Measurements from ENCODE around the gene LILRB1.

LILRB1 gene

DNA sequence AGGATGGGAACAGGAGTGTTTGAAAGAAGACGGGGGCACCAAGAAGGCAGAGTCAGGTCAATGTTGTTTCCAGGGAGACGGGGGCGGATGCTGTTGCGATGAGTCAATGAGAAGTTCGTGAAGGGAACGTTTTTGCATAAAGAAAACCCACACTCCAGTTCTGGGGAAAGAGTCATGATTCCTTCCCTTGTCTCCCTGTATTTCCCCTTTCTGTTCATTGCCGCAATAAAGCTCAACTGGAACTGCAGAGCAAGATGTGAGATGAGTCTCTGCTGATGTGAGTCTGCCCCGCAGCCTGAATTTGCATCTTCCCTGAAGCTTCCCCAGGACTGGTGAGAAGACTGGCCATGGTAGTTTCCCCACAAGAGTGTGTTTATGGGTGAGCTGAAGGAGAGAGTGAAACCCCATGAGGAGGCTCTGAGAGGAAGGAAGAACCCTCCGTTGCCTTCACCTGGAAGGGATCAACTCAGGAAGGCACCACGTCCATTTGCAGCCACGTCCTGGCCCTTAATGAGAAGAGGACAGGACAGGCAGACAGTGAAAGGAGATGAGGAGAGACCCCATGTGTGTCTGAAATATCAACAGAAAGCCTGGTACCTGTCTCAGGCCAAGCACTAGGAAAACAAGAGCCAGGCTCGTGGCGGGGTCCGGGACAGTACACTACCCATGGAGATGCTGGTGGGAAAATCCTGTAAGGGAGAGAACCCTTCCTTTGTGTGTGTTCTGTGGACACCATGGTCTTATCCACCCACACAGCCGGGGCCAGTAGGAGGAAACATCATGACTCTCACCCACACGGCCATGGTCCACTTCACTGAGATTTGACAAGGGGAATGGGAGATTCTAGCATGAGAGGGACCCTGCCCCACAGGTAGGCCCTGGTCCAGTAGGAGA is 23.1 kb upstream of the LILRB1 start:
- H3K27me3 ChIP-seq (ENCODE audit: insufficient read depth, poor library complexity, severe bottlenecking), result no peaks in the 10 kb centered on the region
- TF ChIP-seq POLR2AphosphoS5 (IDR thresholded peaks at IDR 0.05; ENCODE audit: low read depth) (no peak), CTCF (IDR thresholded peaks at IDR 0.05; ENCODE audit: insufficient read depth, low read length) (no peak), SPI1 (IDR thresholded peaks at IDR 0.05; ENCODE audit: borderline replicate concordance, low read depth) (no peak), GABPA (IDR thresholded peaks at IDR 0.05; ENCODE audit: low read depth) (no peak)
- TF ChIP-seq, protein P1, sequence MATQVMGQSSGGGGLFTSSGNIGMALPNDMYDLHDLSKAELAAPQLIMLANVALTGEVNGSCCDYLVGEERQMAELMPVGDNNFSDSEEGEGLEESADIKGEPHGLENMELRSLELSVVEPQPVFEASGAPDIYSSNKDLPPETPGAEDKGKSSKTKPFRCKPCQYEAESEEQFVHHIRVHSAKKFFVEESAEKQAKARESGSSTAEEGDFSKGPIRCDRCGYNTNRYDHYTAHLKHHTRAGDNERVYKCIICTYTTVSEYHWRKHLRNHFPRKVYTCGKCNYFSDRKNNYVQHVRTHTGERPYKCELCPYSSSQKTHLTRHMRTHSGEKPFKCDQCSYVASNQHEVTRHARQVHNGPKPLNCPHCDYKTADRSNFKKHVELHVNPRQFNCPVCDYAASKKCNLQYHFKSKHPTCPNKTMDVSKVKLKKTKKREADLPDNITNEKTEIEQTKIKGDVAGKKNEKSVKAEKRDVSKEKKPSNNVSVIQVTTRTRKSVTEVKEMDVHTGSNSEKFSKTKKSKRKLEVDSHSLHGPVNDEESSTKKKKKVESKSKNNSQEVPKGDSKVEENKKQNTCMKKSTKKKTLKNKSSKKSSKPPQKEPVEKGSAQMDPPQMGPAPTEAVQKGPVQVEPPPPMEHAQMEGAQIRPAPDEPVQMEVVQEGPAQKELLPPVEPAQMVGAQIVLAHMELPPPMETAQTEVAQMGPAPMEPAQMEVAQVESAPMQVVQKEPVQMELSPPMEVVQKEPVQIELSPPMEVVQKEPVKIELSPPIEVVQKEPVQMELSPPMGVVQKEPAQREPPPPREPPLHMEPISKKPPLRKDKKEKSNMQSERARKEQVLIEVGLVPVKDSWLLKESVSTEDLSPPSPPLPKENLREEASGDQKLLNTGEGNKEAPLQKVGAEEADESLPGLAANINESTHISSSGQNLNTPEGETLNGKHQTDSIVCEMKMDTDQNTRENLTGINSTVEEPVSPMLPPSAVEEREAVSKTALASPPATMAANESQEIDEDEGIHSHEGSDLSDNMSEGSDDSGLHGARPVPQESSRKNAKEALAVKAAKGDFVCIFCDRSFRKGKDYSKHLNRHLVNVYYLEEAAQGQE (IDR thresholded peaks at IDR 0.05; ENCODE audit: insufficient replicate concordance, low read depth), result no peak
- H3K27ac ChIP-seq (replicated peaks), result no peak overlapping the region
- no peak for DNase-seq (ENCODE audit: low read depth in 1 of 2, low spot score in 1 of 2)
- H3K4me3 ChIP-seq (replicated peaks; ENCODE audit: insufficient read depth, low read length), result no peak overlapping the region

- H3K4me3 ChIP-seq (replicated peaks; ENCODE audit: insufficient read depth, low read length), result no peak overlapping the region
- H3K27ac ChIP-seq (replicated peaks), result no peak overlapping the region
- H3K27me3 ChIP-seq (ENCODE audit: insufficient read depth, poor library complexity, severe bottlenecking), result no peaks in the 10 kb centered on the region
Observed at GRCh38 chr19:54607785-54608150, 22.5 kb upstream of the LILRB1 start.

DNA sequence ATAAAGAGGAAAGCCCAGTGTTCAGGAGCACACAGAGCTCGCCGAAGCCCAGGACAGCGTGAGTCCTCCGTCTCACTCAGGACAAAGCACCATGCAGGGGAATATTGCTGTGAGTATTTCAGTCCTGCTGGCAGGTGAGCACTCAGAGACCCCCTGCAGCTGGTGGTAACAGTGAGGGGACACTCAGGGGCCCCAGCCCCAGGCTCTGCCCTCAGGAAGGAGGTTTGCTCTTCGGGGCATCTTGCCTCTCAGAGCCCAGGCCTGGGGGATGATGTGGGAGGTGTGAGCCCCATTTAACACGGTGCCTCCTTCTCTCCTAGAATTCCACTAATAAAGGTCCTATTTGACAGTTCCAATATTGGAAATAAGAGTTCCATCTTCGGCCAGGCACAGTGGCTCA is 22.1 kb upstream of the LILRB1 start:
- Histone ChIP-seq H3K4me3 (replicated peaks; ENCODE audit: insufficient read depth, low read length) (no peak overlapping the region), H3K27ac (replicated peaks) (no peak overlapping the region), H3K27me3 (ENCODE audit: insufficient read depth, poor library complexity, severe bottlenecking) (no peaks in the 10 kb centered on the region)
- DNase-seq (ENCODE audit: low read depth in 1 of 2, low spot score in 1 of 2), result no peak
- TF ChIP-seq SPI1 (IDR thresholded peaks at IDR 0.05; ENCODE audit: borderline replicate concordance, low read depth) (no peak), POLR2AphosphoS5 (IDR thresholded peaks at IDR 0.05; ENCODE audit: low read depth) (no peak), GABPA (IDR thresholded peaks at IDR 0.05; ENCODE audit: low read depth) (no peak), CTCF (IDR thresholded peaks at IDR 0.05; ENCODE audit: insufficient read depth, low read length) (no peak)
- TF ChIP-seq, protein P1 (IDR thresholded peaks at IDR 0.05; ENCODE audit: insufficient replicate concordance, low read depth), result no peak

More at GRCh38 chr19:54607785-54608150, 22.5 kb upstream of the LILRB1 start:
- DNase-seq (ENCODE audit: low read depth in 1 of 2, low spot score in 1 of 2), result no peak
- no peak for TF ChIP-seq CTCF (IDR thresholded peaks at IDR 0.05; ENCODE audit: insufficient read depth, low read length)
- TF ChIP-seq SPI1 (IDR thresholded peaks at IDR 0.05; ENCODE audit: borderline replicate concordance, low read depth), result no peak
- TF ChIP-seq, protein P1 (IDR thresholded peaks at IDR 0.05; ENCODE audit: insufficient replicate concordance, low read depth), result no peak
- no peak for TF ChIP-seq GABPA (IDR thresholded peaks at IDR 0.05; ENCODE audit: low read depth)
- TF ChIP-seq POLR2AphosphoS5 (IDR thresholded peaks at IDR 0.05; ENCODE audit: low read depth), result no peak
